Astrocyte (in vitro differentiated cells and primary cell): ENCODE measurements around the gene SLC66A2. TPM values are rescaled to one million over a fixed set of nuclear protein-coding genes. Genes with fewer than 3 reads are reported as not detected.

Experiments
- DNase-seq: peaks from one replicate; pipeline ENCODE4 v3.0.0-alpha.2; 2010; ENCODE audit warnings: low read depth
- FAIRE-seq: peaks from 2 replicates; lab custom pipeline; 2011; peaks lifted over from hg19 to GRCh38; lab: Jason Lieb, UNC
- H2AFZ ChIP-seq: 2 replicates; pipeline ENCODE4 v1.6.0; 2012; ENCODE audit warnings: low read depth, low read length, inconsistent platforms
- H3K27ac ChIP-seq: 2 replicates; pipeline ENCODE4 v1.5.1; 2011; ENCODE audit warnings: low read depth, low read length, inconsistent platforms
- H3K27me3 ChIP-seq: 2 replicates; pipeline ENCODE4 v1.6.0; 2011; ENCODE audit warnings: low read length, inconsistent platforms; ENCODE audit not compliant: insufficient read depth
- H3K36me3 ChIP-seq: 2 replicates; pipeline ENCODE4 v1.5.1; 2011; ENCODE audit warnings: low read length, inconsistent platforms; ENCODE audit not compliant: insufficient read depth
- H3K4me1 ChIP-seq: 2 replicates; pipeline ENCODE4 v1.5.1; 2011; ENCODE audit warnings: low read length, inconsistent platforms; ENCODE audit not compliant: insufficient read depth
- H3K4me2 ChIP-seq: 2 replicates; pipeline ENCODE4 v1.6.0; 2012; ENCODE audit warnings: low read length, inconsistent platforms
- H3K4me3 ChIP-seq: 2 replicates; pipeline ENCODE4 v1.5.1; 2011; ENCODE audit warnings: low read depth, mild to moderate bottlenecking, low read length, inconsistent platforms; ENCODE audit not compliant: insufficient read depth
- H3K79me2 ChIP-seq: 2 replicates; pipeline ENCODE4 v1.6.0; 2012; ENCODE audit warnings: mild to moderate bottlenecking, low read length, inconsistent platforms; ENCODE audit not compliant: insufficient read depth
- H3K9ac ChIP-seq: 2 replicates; pipeline ENCODE4 v1.6.0; 2012; ENCODE audit warnings: mild to moderate bottlenecking, low read length, inconsistent platforms
- H3K9me3 ChIP-seq: 2 replicates; pipeline ENCODE4 v1.5.1; 2012; ENCODE audit warnings: low read depth, mild to moderate bottlenecking, low read length, inconsistent platforms; ENCODE audit not compliant: insufficient read depth
- H4K20me1 ChIP-seq: 2 replicates; pipeline ENCODE4 v1.6.0; 2012; ENCODE audit warnings: low read length, inconsistent platforms; ENCODE audit not compliant: insufficient read depth
- H3K27ac Mint-ChIP-seq: one replicate; pipeline ENCODE4 v1.8.0; 2021; ENCODE audit warnings: mild to moderate bottlenecking, mixed read lengths; ENCODE audit not compliant: unreplicated experiment
- H3K27me3 Mint-ChIP-seq: one replicate; pipeline ENCODE4 v1.8.0; 2021; ENCODE audit warnings: low read depth, mixed read lengths; ENCODE audit not compliant: unreplicated experiment
- H3K36me3 Mint-ChIP-seq: one replicate; pipeline ENCODE4 v1.8.0; 2021; ENCODE audit warnings: low read depth, mixed read lengths; ENCODE audit not compliant: unreplicated experiment
- H3K4me1 Mint-ChIP-seq: one replicate; pipeline ENCODE4 v1.8.0; 2021; ENCODE audit warnings: low read depth, mixed read lengths; ENCODE audit not compliant: unreplicated experiment
- H3K4me3 Mint-ChIP-seq: one replicate; pipeline ENCODE4 v1.8.0; 2021; ENCODE audit warnings: mild to moderate bottlenecking, moderate library complexity, mixed read lengths; ENCODE audit not compliant: unreplicated experiment
- H3K9me3 Mint-ChIP-seq: one replicate; pipeline ENCODE4 v1.8.0; 2021; ENCODE audit warnings: mild to moderate bottlenecking, mixed read lengths; ENCODE audit not compliant: unreplicated experiment
- CTCF ChIP-seq: IDR thresholded peaks from 2 replicates; pipeline ENCODE4 v1.5.1; 2011; ENCODE audit warnings: low read depth, mild to moderate bottlenecking, inconsistent platforms, low read length, moderate library complexity; ENCODE audit not compliant: insufficient read depth
- EZH2 ChIP-seq: IDR thresholded peaks from 2 replicates; pipeline ENCODE4 v1.6.1; 2012; ENCODE audit warnings: mild to moderate bottlenecking, low read length, inconsistent platforms; ENCODE audit not compliant: insufficient read depth
- total RNA-seq: library from RNA; stranded (reverse); gene quantifications from 2 replicates; pipeline ENCODE4 v1.2.1, GENCODE V29; 2021

SLC66A2 gene
- total RNA-seq, 1 donor from 2014 or later, result 25.3 TPM

GRCh38 chr18:79868811-79869541 is 82.5 kb downstream of the SLC66A2 start:
- TF ChIP-seq EZH2 (no peak), CTCF (no peak)
- Histone ChIP-seq H3K79me2 (no peaks in the 10 kb centered on the region), H3K9ac (no peak overlapping the region), H3K36me3 (no peaks in the 10 kb centered on the region), H2AFZ (no peak overlapping the region), H4K20me1 (no peaks in the 10 kb centered on the region), H3K4me3 (no peak overlapping the region), H3K4me2 (no peak overlapping the region), H3K27ac (no peak overlapping the region), H3K27me3 (no peaks in the 10 kb centered on the region), H3K4me1 (no peaks in the 10 kb centered on the region), H3K9me3 (no peaks in the 10 kb centered on the region)
- Mint-ChIP-seq H3K36me3 (peaks cover 2% of the 10 kb centered on the region), H3K4me1 (no peaks in the 10 kb centered on the region), H3K4me3 (no peak overlapping the region), H3K27me3 (peaks cover 7% of the 10 kb centered on the region), H3K27ac (no peak overlapping the region), H3K9me3 (no peaks in the 10 kb centered on the region)
- DNase-seq (no peak), FAIRE-seq (no peak)

- Mint-ChIP-seq H3K4me3 (no peak overlapping the region), H3K9me3 (no peaks in the 10 kb centered on the region), H3K27ac (no peak overlapping the region), H3K27me3 (peaks cover 4% of the 10 kb centered on the region), H3K4me1 (no peaks in the 10 kb centered on the region), H3K36me3 (peaks cover 2% of the 10 kb centered on the region)
- Histone ChIP-seq H3K9ac (no peak overlapping the region), H3K4me1 (no peaks in the 10 kb centered on the region), H3K27ac (no peak overlapping the region), H3K27me3 (no peaks in the 10 kb centered on the region), H3K4me3 (no peak overlapping the region), H4K20me1 (no peaks in the 10 kb centered on the region), H3K79me2 (no peaks in the 10 kb centered on the region), H3K36me3 (no peaks in the 10 kb centered on the region), H3K9me3 (no peaks in the 10 kb centered on the region), H2AFZ (no peak overlapping the region), H3K4me2 (no peak overlapping the region)
- DNase-seq (no peak), FAIRE-seq (no peak)
- TF ChIP-seq CTCF (no peak), EZH2 (no peak)
These were observed 83.2 kb downstream of the SLC66A2 start for GRCh38 chr18:79868168-79868784.

- H3K4me3 ChIP-seq, result no peak overlapping the region
- H3K27me3 Mint-ChIP-seq, result peaks cover 9% of the 10 kb centered on the region
- H3K36me3 Mint-ChIP-seq, result peaks cover 2% of the 10 kb centered on the region
- peaks cover under 1% of the 10 kb centered on the region for H3K9me3 Mint-ChIP-seq
- no peak overlapping the region for H3K27ac ChIP-seq
- FAIRE-seq, result no peak
- no peaks in the 10 kb centered on the region for H3K27me3 ChIP-seq
- no peaks in the 10 kb centered on the region for H4K20me1 ChIP-seq
- no peak for DNase-seq
- H3K36me3 ChIP-seq, result no peaks in the 10 kb centered on the region
- H3K79me2 ChIP-seq, result no peaks in the 10 kb centered on the region
- no peak overlapping the region for H3K9ac ChIP-seq
- no peaks in the 10 kb centered on the region for H3K4me1 ChIP-seq
- H3K27ac Mint-ChIP-seq, result no peak overlapping the region
- no peak overlapping the region for H2AFZ ChIP-seq
- TF ChIP-seq CTCF, result no peak
- no peak for TF ChIP-seq EZH2
- no peak overlapping the region for H3K4me2 ChIP-seq
- no peaks in the 10 kb centered on the region for H3K9me3 ChIP-seq
- H3K4me1 Mint-ChIP-seq, result no peaks in the 10 kb centered on the region
- H3K4me3 Mint-ChIP-seq, result no peak overlapping the region
These were observed 83.8 kb downstream of the SLC66A2 start for GRCh38 chr18:79867666-79868065.
